HCT116 (cell line): Measurements from ENCODE around the gene TWIST1. TPM values are rescaled to one million over a fixed set of nuclear protein-coding genes. Genes with fewer than 3 reads are reported as not detected.

Source experiments
- ATAC-seq: fragments of 200-7000 bp; cut with Tn5 transposase; 2 replicates; pipeline ENCODE4 v1.9.1; 2020; ENCODE audit warnings: mild to moderate bottlenecking, moderate library complexity
- BruUV-seq: library from RNA; stranded (reverse); fragments of 400-500 nt; replicated peaks from 2 replicates; lab custom pipeline; 2021; lab: Mats Ljungman, UMichigan
- CTCF ChIA-PET: fragments of 300-600 bp; sonication (Branson Sonifier 250); formaldehyde crosslinking; loops from one replicate; lab custom pipeline; 2021; ENCODE audit warnings: antibody characterized with exemption; lab: Charles Lee
- POLR2A ChIA-PET: fragments of 300-600, 350-600 bp; sonication (Branson Sonifier 250); formaldehyde crosslinking; loops from one replicate; lab custom pipeline; 2021; ENCODE audit warnings: antibody characterized with exemption; lab: Charles Lee
- RAD21 ChIA-PET, 2 experiments: fragments of 300-600 bp; sonication (Branson Sonifier 250); formaldehyde crosslinking; loops; one replicate each; lab custom pipeline; 2023; ENCODE audit warnings: low total read pairs in 2 of 2; ENCODE audit not compliant: uncharacterized antibody in 2 of 2, unreplicated experiment in 2 of 2, low non-redundant PET in 1 of 2; lab: Charles Lee
- DNase-seq: peaks from one replicate; pipeline ENCODE4 v3.0.0-alpha.2; 2010; ENCODE audit warnings: low read depth, low spot score
- H2AFZ ChIP-seq: fragments of 200-600 bp; shearing (Covaris generic), sonication (generic); 2 replicates; pipeline ENCODE4 v1.6.1; 2017; ENCODE audit warnings: low read depth, mixed run types, mixed read lengths, antibody characterized with exemption, low read length; ENCODE audit not compliant: poor library complexity, severe bottlenecking
- H3K27ac ChIP-seq: 2 replicates; pipeline ENCODE4 v1.5.1; 2012; ENCODE audit warnings: low read depth, low read length
- H3K27me3 ChIP-seq: fragments of 200-600 bp; sonication (generic); 2 replicates; pipeline ENCODE4 v1.6.1; 2016; ENCODE audit warnings: mixed run types, low read length, mixed read lengths; ENCODE audit not compliant: insufficient read depth
- H3K36me3 ChIP-seq, 2 experiments: fragments of 200-500 bp in 1 of 2; fragments of 200-600 bp in 1 of 2; sonication (Bioruptor generic) in 1 of 2; sonication (generic) in 1 of 2; 2 replicates each; pipeline versions ENCODE4 v1.5.1 to v1.6.1; 2014 to 2016; ENCODE audit warnings: low read length in 2 of 2, inconsistent platforms in 1 of 2, mixed read lengths in 1 of 2, mixed run types in 1 of 2; ENCODE audit not compliant: insufficient read depth in 2 of 2, control insufficient read depth in 1 of 2
- H3K4me1 ChIP-seq, 2 experiments: fragments of 200-600 bp in 1 of 2; sonication (generic) in 1 of 2; 2 replicates each; pipeline versions ENCODE4 v1.5.1 to v1.6.1; 2012 to 2017; ENCODE audit warnings: low read length in 2 of 2, inconsistent platforms in 1 of 2, mild to moderate bottlenecking in 1 of 2, mixed read lengths in 1 of 2, mixed run types in 1 of 2, moderate library complexity in 1 of 2; ENCODE audit not compliant: insufficient read depth in 2 of 2, control insufficient read depth in 1 of 2
- H3K4me2 ChIP-seq: fragments of 200-600 bp; sonication (generic); 2 replicates; pipeline ENCODE4 v1.6.1; 2017; ENCODE audit warnings: mixed run types, low read length, mixed read lengths
- H3K4me3 ChIP-seq, 2 experiments: fragments of 200-600 bp in 1 of 2; sonication (generic) in 1 of 2; replicated peaks in 1 of 2; 2 replicates each; pipeline ENCODE4 v1.5.1; 2011 to 2016; ENCODE audit warnings: low read length in 2 of 2, control low read depth in 1 of 2, low read depth in 1 of 2, mild to moderate bottlenecking in 1 of 2, mixed read lengths in 1 of 2, mixed run types in 1 of 2
- H3K79me2 ChIP-seq: fragments of 200-600 bp; sonication (generic); 2 replicates; pipeline ENCODE4 v1.6.1; 2017; ENCODE audit warnings: mild to moderate bottlenecking, mixed run types, low read length, moderate library complexity, mixed read lengths; ENCODE audit not compliant: insufficient read depth
- H3K9ac ChIP-seq: fragments of 200-600 bp; sonication (generic); 2 replicates; pipeline ENCODE4 v1.6.1; 2016; ENCODE audit warnings: low read length, mixed read lengths
- H3K9me2 ChIP-seq: fragments of 200-600 bp; sonication (generic), shearing (Covaris generic); 2 replicates; pipeline ENCODE4 v1.6.1; 2017; ENCODE audit warnings: mixed run types, mild to moderate bottlenecking, moderate library complexity; ENCODE audit not compliant: insufficient read depth
- H3K9me3 ChIP-seq, 2 experiments: fragments of 200-500 bp in 1 of 2; fragments of 200-600 bp in 1 of 2; sonication (Bioruptor generic) in 1 of 2; sonication (generic) in 1 of 2; 2 replicates each; pipeline ENCODE4 v1.6.1; 2014 to 2017; ENCODE audit warnings: low read length in 2 of 2, mixed read lengths in 2 of 2, inconsistent platforms in 1 of 2, low read depth in 1 of 2, mild to moderate bottlenecking in 1 of 2, mixed run types in 1 of 2, moderate library complexity in 1 of 2; ENCODE audit not compliant: control insufficient read depth in 1 of 2, insufficient read depth in 1 of 2
- H4K20me1 ChIP-seq: fragments of 200-600 bp; sonication (generic), shearing (Covaris generic); 2 replicates; pipeline ENCODE4 v1.6.1; 2017; ENCODE audit warnings: mixed run types, mild to moderate bottlenecking, moderate library complexity; ENCODE audit not compliant: insufficient read depth
- CBX3 ChIP-seq: IDR thresholded peaks from 2 replicates; pipeline ENCODE4 v1.6.1; 2012; ENCODE audit warnings: low read depth
- EGR1 ChIP-seq: IDR thresholded peaks from 2 replicates; pipeline ENCODE4 v1.6.1; 2012; ENCODE audit warnings: low read depth
- ELF1 ChIP-seq: IDR thresholded peaks from 2 replicates; pipeline ENCODE4 v1.6.1; 2012; ENCODE audit warnings: low read depth, borderline replicate concordance
- EZH2 ChIP-seq: fragments of 200-600 bp; sonication (generic); IDR thresholded peaks from 2 replicates; pipeline ENCODE4 v1.6.1; 2017; ENCODE audit warnings: antibody characterized with exemption, mixed run types
- SIN3A ChIP-seq: IDR thresholded peaks from 2 replicates; pipeline ENCODE4 v1.6.1; 2012; ENCODE audit warnings: low read depth
- TCF7L2 ChIP-seq: IDR thresholded peaks from 2 replicates; pipeline ENCODE4 v1.7.0; 2011; ENCODE audit warnings: borderline replicate concordance, inconsistent platforms; ENCODE audit not compliant: insufficient read depth, insufficient read length; ENCODE audit errors: extremely low read depth
- intact Hi-C: fragments of 100-400 bp; cut with micrococcal nuclease; formaldehyde crosslinking; loops from 2 replicates; pipeline ENCODE4 v1.10.0; 2022
- total RNA-seq: library from RNA; stranded (reverse); gene quantifications from one replicate; pipeline ENCODE4 v1.2.1, GENCODE V29; 2021; ENCODE audit not compliant: unreplicated experiment
- TF ChIP-seq, protein P1 (sequence below): IDR thresholded peaks from 2 replicates; pipeline ENCODE4 v1.6.1; 2012; ENCODE audit warnings: low read depth

Gene TWIST1
- total RNA-seq, 1 experiment from 2014 or later, result 0.86 TPM

DNA sequence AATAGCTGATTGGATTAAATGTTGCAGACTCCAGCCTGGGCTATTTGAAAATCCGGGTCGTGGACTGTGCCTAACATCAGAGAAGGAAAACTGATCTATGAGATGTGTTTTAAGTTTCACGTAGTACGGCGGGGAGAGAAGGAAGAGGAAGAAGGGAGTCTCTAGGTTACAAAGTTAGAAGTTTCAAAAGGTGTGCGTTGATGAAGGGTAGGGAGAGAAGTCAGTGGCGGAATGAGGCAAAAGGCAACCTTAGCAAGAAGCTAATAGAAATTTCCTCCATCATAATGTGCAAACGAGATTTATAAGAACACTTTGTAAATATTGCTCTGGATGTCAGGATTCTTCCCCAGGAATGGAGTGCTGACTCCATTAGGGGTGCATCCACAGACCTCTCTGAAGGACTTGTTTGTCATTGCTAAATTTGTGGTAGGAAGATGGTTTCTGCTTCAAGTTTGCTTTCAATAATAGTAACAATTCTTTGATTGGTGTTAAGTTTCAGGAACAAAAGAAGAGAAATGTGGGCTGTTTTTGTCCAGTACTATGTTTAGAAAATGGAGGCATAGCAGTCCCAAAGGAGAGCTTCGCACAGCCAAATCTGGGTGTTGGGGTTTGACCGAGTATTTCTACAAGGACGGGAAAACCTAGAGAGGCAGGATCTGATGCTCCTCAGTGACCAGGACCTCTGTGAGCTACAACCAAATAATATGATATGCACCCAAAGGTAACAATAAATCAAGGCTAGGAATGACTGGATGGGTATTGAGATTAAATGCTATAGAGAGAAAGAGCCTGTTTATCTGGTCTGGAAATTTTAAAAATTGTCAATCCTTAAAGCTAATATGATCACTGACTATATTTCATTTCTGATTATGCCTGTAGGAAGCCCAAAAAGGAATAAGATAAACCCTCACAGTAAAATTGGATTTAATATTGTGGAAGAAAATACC is 8.2 kb downstream of the TWIST1 start:
- no TSS peak for BruUV-seq
- H2AFZ ChIP-seq, result no peak overlapping the region
- DNase-seq (no peak), ATAC-seq (no peak)
- ChIA-PET RAD21 (no interaction called here), CTCF (no interaction called here), POLR2A (no interaction called here)
- no peak for TF ChIP-seq CBX3
- no peak for TF ChIP-seq TCF7L2
- TF ChIP-seq EGR1, result no peak
- TF ChIP-seq SIN3A, result no peak
- TF ChIP-seq EZH2, result no peak
- TF ChIP-seq, protein P1, sequence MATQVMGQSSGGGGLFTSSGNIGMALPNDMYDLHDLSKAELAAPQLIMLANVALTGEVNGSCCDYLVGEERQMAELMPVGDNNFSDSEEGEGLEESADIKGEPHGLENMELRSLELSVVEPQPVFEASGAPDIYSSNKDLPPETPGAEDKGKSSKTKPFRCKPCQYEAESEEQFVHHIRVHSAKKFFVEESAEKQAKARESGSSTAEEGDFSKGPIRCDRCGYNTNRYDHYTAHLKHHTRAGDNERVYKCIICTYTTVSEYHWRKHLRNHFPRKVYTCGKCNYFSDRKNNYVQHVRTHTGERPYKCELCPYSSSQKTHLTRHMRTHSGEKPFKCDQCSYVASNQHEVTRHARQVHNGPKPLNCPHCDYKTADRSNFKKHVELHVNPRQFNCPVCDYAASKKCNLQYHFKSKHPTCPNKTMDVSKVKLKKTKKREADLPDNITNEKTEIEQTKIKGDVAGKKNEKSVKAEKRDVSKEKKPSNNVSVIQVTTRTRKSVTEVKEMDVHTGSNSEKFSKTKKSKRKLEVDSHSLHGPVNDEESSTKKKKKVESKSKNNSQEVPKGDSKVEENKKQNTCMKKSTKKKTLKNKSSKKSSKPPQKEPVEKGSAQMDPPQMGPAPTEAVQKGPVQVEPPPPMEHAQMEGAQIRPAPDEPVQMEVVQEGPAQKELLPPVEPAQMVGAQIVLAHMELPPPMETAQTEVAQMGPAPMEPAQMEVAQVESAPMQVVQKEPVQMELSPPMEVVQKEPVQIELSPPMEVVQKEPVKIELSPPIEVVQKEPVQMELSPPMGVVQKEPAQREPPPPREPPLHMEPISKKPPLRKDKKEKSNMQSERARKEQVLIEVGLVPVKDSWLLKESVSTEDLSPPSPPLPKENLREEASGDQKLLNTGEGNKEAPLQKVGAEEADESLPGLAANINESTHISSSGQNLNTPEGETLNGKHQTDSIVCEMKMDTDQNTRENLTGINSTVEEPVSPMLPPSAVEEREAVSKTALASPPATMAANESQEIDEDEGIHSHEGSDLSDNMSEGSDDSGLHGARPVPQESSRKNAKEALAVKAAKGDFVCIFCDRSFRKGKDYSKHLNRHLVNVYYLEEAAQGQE, result no peak
- no peak for TF ChIP-seq ELF1
- no peaks in the 10 kb centered on the region for H3K27me3 ChIP-seq
- no peaks in the 10 kb centered on the region for H4K20me1 ChIP-seq
- H3K9me3 ChIP-seq, result no peaks in the 10 kb centered on the region
- intact Hi-C loops, result no loop called here
- H3K27ac ChIP-seq, result no peak overlapping the region
- no peaks in the 10 kb centered on the region for H3K9me2 ChIP-seq
- H3K4me2 ChIP-seq, result no peak overlapping the region
- no peak overlapping the region for H3K4me3 ChIP-seq
- no peaks in the 10 kb centered on the region for H3K4me1 ChIP-seq
- H3K36me3 ChIP-seq, result no peaks in the 10 kb centered on the region
- H3K9ac ChIP-seq, result no peak overlapping the region
- H3K79me2 ChIP-seq, result no peaks in the 10 kb centered on the region
